Measurements from ENCODE around the gene HIF1A. TPM values are rescaled to one million over a fixed set of nuclear protein-coding genes. Genes with fewer than 3 reads are reported as not detected.

HIF1A gene
- total RNA-seq, 1 donor from 2014 or later, result 114 TPM

- H3K27me3 Mint-ChIP-seq, result peaks cover 4% of the 10 kb centered on the region
- TF ChIP-seq CTCF (conservative IDR thresholded peaks at IDR 0.05), result no peak
- no peaks in the 10 kb centered on the region for H3K36me3 Mint-ChIP-seq
- H3K4me3 Mint-ChIP-seq, result no peak overlapping the region
- H3K27ac Mint-ChIP-seq, result no peak overlapping the region
- no peaks in the 10 kb centered on the region for H3K9me3 Mint-ChIP-seq
- DNase-seq (ENCODE audit: extremely low spot score, unreplicated experiment), result no peak
- peaks cover 16% of the 10 kb centered on the region for H3K4me1 Mint-ChIP-seq (ENCODE audit: unreplicated experiment)
These were observed 44.0 kb upstream of the HIF1A start for GRCh38 chr14:61651355-61651754.

DNA sequence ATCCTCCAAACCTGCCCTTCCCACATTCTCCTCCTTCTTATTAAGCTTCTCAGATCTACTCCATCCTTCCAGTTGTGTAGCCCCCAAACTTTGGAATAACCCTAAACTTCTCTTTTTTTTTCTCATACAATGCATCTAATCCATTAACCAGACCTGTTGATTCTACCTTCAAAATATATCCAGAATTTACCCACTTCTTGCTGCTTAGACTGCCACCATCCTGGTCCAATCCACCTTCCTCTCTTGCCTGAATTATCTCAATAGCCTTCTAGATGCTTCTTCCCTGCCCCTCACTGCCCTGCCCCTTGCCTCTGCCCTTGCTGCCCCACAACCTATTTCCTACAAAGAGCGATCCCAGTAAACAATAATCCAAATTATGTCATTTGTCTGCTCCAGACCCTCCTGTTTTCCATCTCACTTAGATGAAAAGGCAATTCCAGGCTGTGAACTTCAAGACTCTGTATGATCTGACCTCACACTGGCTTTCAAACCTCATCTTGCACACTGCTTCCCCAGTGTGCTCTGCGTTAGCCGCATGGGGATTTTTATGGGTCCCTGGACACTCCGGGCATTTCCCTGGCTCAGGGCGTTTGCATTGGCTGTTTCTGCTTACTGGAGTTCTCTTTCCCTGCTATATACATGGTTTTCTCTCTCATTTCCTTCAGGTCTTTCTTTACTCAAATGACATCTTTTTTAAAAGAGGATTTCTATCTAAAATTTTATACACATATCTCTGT lies 42.6 kb upstream of the HIF1A start:
- H3K36me3 Mint-ChIP-seq, result no peaks in the 10 kb centered on the region
- H3K27ac Mint-ChIP-seq, result no peak overlapping the region
- no peaks in the 10 kb centered on the region for H3K9me3 Mint-ChIP-seq
- no peak overlapping the region for H3K4me3 Mint-ChIP-seq
- no peak for DNase-seq (ENCODE audit: extremely low spot score, unreplicated experiment)
- peaks cover 4% of the 10 kb centered on the region for H3K27me3 Mint-ChIP-seq
- H3K4me1 Mint-ChIP-seq (ENCODE audit: unreplicated experiment), result peaks cover 16% of the 10 kb centered on the region
- no peak for TF ChIP-seq CTCF (conservative IDR thresholded peaks at IDR 0.05)

DNA sequence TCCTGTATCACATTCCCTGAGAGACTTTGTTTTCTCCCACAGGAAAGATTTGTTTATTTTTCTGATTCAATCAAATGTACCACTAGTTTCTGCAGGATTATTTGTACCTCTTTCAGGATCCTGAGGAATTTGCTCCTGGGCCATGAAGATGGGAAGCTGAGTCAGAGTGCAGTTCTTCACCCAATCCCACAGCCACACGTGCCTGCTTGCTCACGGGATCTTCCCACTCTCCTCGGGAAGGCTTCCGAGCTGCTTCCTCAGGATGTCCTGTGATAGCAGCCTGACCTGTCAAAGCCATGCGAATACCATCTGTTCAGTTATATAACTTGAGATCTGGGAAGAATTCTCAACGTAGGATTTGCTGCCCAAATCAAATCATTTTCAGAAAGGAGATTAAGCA lies 41.8 kb upstream of the HIF1A start:
- peaks cover 4% of the 10 kb centered on the region for H3K27me3 Mint-ChIP-seq
- no peaks in the 10 kb centered on the region for H3K9me3 Mint-ChIP-seq
- H3K27ac Mint-ChIP-seq, result no peak overlapping the region
- H3K4me3 Mint-ChIP-seq, result no peak overlapping the region
- H3K4me1 Mint-ChIP-seq (ENCODE audit: unreplicated experiment), result peaks cover 16% of the 10 kb centered on the region
- no peak for TF ChIP-seq CTCF (conservative IDR thresholded peaks at IDR 0.05)
- DNase-seq (ENCODE audit: extremely low spot score, unreplicated experiment), result no peak
- H3K36me3 Mint-ChIP-seq, result no peaks in the 10 kb centered on the region

DNA sequence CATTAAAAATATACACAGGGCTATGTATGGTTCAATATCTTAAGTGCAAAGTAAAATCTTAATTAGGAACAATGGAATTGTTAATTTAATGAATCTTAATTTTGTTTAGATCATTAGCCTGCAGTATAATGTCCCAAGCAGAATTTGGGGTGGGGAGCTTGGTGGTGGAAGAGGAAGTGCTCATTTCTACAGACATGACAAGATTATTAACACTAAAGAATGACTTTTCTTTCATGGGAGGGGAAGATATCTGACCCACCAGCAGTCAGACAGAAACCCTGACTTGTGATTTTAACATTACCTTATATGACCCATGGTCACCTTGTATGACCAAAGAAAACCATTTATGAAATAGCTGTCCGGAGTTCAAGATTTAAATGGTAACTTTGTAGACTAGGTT lies 41.3 kb upstream of the HIF1A start:
- DNase-seq (ENCODE audit: extremely low spot score, unreplicated experiment), result no peak
- H3K4me3 Mint-ChIP-seq, result no peak overlapping the region
- H3K4me1 Mint-ChIP-seq (ENCODE audit: unreplicated experiment), result peaks cover 16% of the 10 kb centered on the region
- no peaks in the 10 kb centered on the region for H3K36me3 Mint-ChIP-seq
- no peak overlapping the region for H3K27ac Mint-ChIP-seq
- H3K9me3 Mint-ChIP-seq, result no peaks in the 10 kb centered on the region
- TF ChIP-seq CTCF (conservative IDR thresholded peaks at IDR 0.05), result no peak
- H3K27me3 Mint-ChIP-seq, result peaks cover 4% of the 10 kb centered on the region

- no peak overlapping the region for H3K4me3 Mint-ChIP-seq
- H3K27ac Mint-ChIP-seq, result no peak overlapping the region
- H3K9me3 Mint-ChIP-seq, result no peaks in the 10 kb centered on the region
- peaks cover 23% of the 10 kb centered on the region for H3K4me1 Mint-ChIP-seq (ENCODE audit: unreplicated experiment)
- H3K36me3 Mint-ChIP-seq, result no peaks in the 10 kb centered on the region
- no peak for DNase-seq (ENCODE audit: extremely low spot score, unreplicated experiment)
- H3K27me3 Mint-ChIP-seq, result peaks cover 4% of the 10 kb centered on the region
- TF ChIP-seq CTCF (conservative IDR thresholded peaks at IDR 0.05), result no peak
These were observed 39.5 kb upstream of the HIF1A start for GRCh38 chr14:61655777-61656176.

Data from type B pancreatic cell (in vitro differentiated cells).